Keratinocyte (primary cell): ENCODE data around the gene MATN4. TPM values are rescaled to one million over a fixed set of nuclear protein-coding genes. Genes with fewer than 3 reads are reported as not detected.

Source experiments
- DNase-seq: peaks from one replicate; pipeline ENCODE4 v3.0.0-alpha.2; 2011; ENCODE audit warnings: low read depth, missing footprints, low spot score
- FAIRE-seq: peaks from 2 replicates; lab custom pipeline; 2011; peaks lifted over from hg19 to GRCh38; lab: Jason Lieb, UNC
- H2AFZ ChIP-seq: 2 replicates; pipeline ENCODE4 v1.6.0; 2012; ENCODE audit warnings: low read length, control low read depth, inconsistent platforms; ENCODE audit not compliant: control insufficient read depth
- H3K27ac ChIP-seq: 2 replicates; pipeline ENCODE4 v1.5.1; 2011; ENCODE audit warnings: low read length; ENCODE audit not compliant: control insufficient read depth, insufficient read depth
- H3K27me3 ChIP-seq: 3 replicates; pipeline ENCODE4 v1.6.0; 2011; ENCODE audit warnings: low read length; ENCODE audit not compliant: control insufficient read depth, insufficient read depth; ENCODE audit errors: extremely low read depth
- H3K36me3 ChIP-seq, 2 experiments: 2 replicates in 1 of 2; 3 replicates in 1 of 2; pipeline ENCODE4 v1.5.1; 2011; ENCODE audit warnings: low read length in 2 of 2, mild to moderate bottlenecking in 1 of 2; ENCODE audit not compliant: control insufficient read depth in 2 of 2, insufficient read depth in 2 of 2; ENCODE audit errors: extremely low read depth in 1 of 2
- H3K4me1 ChIP-seq: 3 replicates; pipeline ENCODE4 v1.5.1; 2011; ENCODE audit warnings: low read length; ENCODE audit not compliant: control insufficient read depth, insufficient read depth; ENCODE audit errors: extremely low read depth
- H3K4me2 ChIP-seq: 3 replicates; pipeline ENCODE4 v1.6.0; 2011; ENCODE audit warnings: low read depth, low read length; ENCODE audit not compliant: control insufficient read depth, insufficient read depth; ENCODE audit errors: extremely low read depth
- H3K4me3 ChIP-seq, 3 experiments: fragments of 200-600 bp in 1 of 3; sonication (generic) in 1 of 3; 2 replicates in 2 of 3; 3 replicates in 1 of 3; pipeline ENCODE4 v1.5.1; 2011 to 2016; ENCODE audit warnings: low read length in 3 of 3, mild to moderate bottlenecking in 3 of 3, control low read depth in 2 of 3, inconsistent platforms in 1 of 3, low read depth in 1 of 3, mixed read lengths in 1 of 3, mixed run types in 1 of 3, moderate library complexity in 1 of 3; ENCODE audit not compliant: control insufficient read depth in 2 of 3, insufficient read depth in 2 of 3; ENCODE audit errors: extremely low read depth in 1 of 3
- H3K79me2 ChIP-seq: 2 replicates; pipeline ENCODE4 v1.6.0; 2012; ENCODE audit warnings: low read length; ENCODE audit not compliant: control insufficient read depth, insufficient read depth
- H3K9ac ChIP-seq: 3 replicates; pipeline ENCODE4 v1.6.0; 2011; ENCODE audit warnings: low read length; ENCODE audit not compliant: control insufficient read depth, insufficient read depth; ENCODE audit errors: extremely low read depth
- H3K9me1 ChIP-seq: 3 replicates; pipeline ENCODE4 v1.6.0; 2011; ENCODE audit warnings: low read length; ENCODE audit not compliant: control insufficient read depth, insufficient read depth; ENCODE audit errors: extremely low read depth
- H3K9me3 ChIP-seq: 2 replicates; pipeline ENCODE4 v1.5.1; 2012; ENCODE audit warnings: low read depth, low read length; ENCODE audit not compliant: control insufficient read depth
- H4K20me1 ChIP-seq: 3 replicates; pipeline ENCODE4 v1.6.0; 2011; ENCODE audit warnings: low read length; ENCODE audit not compliant: control insufficient read depth, insufficient read depth; ENCODE audit errors: extremely low read depth
- EZH2 ChIP-seq: IDR thresholded peaks from one replicate; pipeline ENCODE4 v1.6.1; 2012; ENCODE audit warnings: inconsistent platforms, mild to moderate bottlenecking, low read length, moderate library complexity
- dilution Hi-C: fragments of 300-500 bp; cut with MboI; formaldehyde crosslinking; loops from one replicate; pipeline ENCODE4 v1.7.0; 2020; ENCODE audit warnings: low sequenced_read_pairs; ENCODE audit not compliant: extremely low pct_ligation_motif_present
- polyA plus RNA-seq, 5 experiments: library from polyadenylated mRNA; depleted of rRNA in 3 of 5; stranded (reverse) in 3 of 5; stranded (forward) in 1 of 5; unstranded in 1 of 5; fragments of >200 nt; gene quantifications; 1 replicate in 1 of 5; 2 replicates in 3 of 5; 3 replicates in 1 of 5; pipeline versions ENCODE4 v1.2.1 to v1.2.3, GENCODE V29; 2011 to 2012; ENCODE audit warnings: missing spikeins in 2 of 5, low read depth in 1 of 5, low replicate concordance in 1 of 5
- TF ChIP-seq, protein P1 (sequence below), 3 experiments: IDR thresholded peaks in 1 of 3; conservative IDR thresholded peaks in 1 of 3; optimal IDR thresholded peaks in 1 of 3; 2 replicates in 2 of 3; 3 replicates in 1 of 3; pipeline versions ENCODE3 to v1.5.1; 2011; ENCODE audit warnings: low read length in 3 of 3, mild to moderate bottlenecking in 3 of 3, moderate library complexity in 2 of 3, control low read depth in 1 of 3, inconsistent platforms in 1 of 3; ENCODE audit not compliant: insufficient read depth in 2 of 3; ENCODE audit errors: extremely low read depth in 1 of 3

Gene MATN4
- polyA plus RNA-seq, 1 donor (not counting 4 experiments of a cell fraction or from before 2014, with no cell fraction given), result not detected

GRCh38 chr20:45291526-45291925, 16.6 kb downstream of the MATN4 start:
- no peak overlapping the region for H3K4me2 ChIP-seq
- no peaks in the 10 kb centered on the region for H3K79me2 ChIP-seq
- no peaks in the 10 kb centered on the region for H3K9me1 ChIP-seq
- H3K27me3 ChIP-seq, result peaks cover 12% of the 10 kb centered on the region
- H3K9ac ChIP-seq, result no peak overlapping the region
- dilution Hi-C loops, result no loop called here
- H3K4me1 ChIP-seq, result peaks cover 3% of the 10 kb centered on the region
- H3K9me3 ChIP-seq, result no peaks in the 10 kb centered on the region
- FAIRE-seq (no peak), DNase-seq (no peak)
- no peaks in the 10 kb centered on the region for H4K20me1 ChIP-seq
- H3K27ac ChIP-seq, result no peak overlapping the region
- H2AFZ ChIP-seq, result no peak overlapping the region
- TF ChIP-seq, protein P1, sequence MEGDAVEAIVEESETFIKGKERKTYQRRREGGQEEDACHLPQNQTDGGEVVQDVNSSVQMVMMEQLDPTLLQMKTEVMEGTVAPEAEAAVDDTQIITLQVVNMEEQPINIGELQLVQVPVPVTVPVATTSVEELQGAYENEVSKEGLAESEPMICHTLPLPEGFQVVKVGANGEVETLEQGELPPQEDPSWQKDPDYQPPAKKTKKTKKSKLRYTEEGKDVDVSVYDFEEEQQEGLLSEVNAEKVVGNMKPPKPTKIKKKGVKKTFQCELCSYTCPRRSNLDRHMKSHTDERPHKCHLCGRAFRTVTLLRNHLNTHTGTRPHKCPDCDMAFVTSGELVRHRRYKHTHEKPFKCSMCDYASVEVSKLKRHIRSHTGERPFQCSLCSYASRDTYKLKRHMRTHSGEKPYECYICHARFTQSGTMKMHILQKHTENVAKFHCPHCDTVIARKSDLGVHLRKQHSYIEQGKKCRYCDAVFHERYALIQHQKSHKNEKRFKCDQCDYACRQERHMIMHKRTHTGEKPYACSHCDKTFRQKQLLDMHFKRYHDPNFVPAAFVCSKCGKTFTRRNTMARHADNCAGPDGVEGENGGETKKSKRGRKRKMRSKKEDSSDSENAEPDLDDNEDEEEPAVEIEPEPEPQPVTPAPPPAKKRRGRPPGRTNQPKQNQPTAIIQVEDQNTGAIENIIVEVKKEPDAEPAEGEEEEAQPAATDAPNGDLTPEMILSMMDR (optimal IDR thresholded peaks at IDR 0.05 in 1 of 3, IDR thresholded peaks at IDR 0.05 in 1 of 3, conservative IDR thresholded peaks at IDR 0.05 in 1 of 3; ENCODE audit: extremely low read depth in 1 of 3, insufficient read depth in 2 of 3, low read length in 3 of 3), result no peak
- H3K36me3 ChIP-seq, result no peaks in the 10 kb centered on the region
- H3K4me3 ChIP-seq, result no peak overlapping the region

DNA sequence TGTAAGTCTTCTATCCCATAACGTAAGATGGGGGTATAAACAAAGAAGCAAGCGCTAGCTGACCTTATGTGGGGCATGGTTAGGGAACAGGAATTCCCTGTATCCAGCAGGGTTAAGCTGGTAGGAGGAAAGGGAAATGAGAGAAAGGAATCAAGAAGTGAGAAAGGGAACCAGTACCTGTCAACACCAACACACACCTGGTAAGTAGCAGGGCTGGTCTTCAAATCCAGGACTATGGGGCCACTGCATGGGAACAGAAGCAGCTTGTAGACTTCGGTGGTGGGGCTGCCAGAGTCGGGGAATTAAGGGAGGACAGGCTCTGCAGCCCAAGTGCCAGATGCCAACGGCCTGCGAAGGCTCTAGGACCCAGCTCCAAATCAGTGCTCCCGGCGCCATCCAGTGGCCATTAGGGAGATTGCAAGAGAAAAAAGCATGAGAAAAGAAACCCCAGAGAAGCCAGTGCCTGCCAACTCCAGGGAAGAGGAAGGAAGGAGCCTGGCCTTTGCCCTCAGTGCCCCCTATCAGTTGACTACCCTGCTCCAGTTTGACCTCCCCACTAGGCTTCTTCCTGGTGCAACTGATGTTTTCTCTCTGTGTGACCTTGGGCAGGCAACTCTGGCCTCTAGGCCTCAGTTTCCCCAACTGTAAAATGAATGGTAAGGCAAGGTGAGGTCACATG, 17.3 kb downstream of the MATN4 start:
- Histone ChIP-seq H3K79me2 (no peaks in the 10 kb centered on the region), H3K27ac (no peak overlapping the region), H2AFZ (no peak overlapping the region), H3K4me2 (no peak overlapping the region), H3K27me3 (peaks cover 15% of the 10 kb centered on the region), H3K4me3 (no peak overlapping the region), H3K4me1 (peaks cover 3% of the 10 kb centered on the region), H4K20me1 (no peaks in the 10 kb centered on the region), H3K9ac (no peak overlapping the region), H3K36me3 (no peaks in the 10 kb centered on the region), H3K9me3 (no peaks in the 10 kb centered on the region), H3K9me1 (no peaks in the 10 kb centered on the region)
- DNase-seq (no peak), FAIRE-seq (peak; percentile 39)
- dilution Hi-C loops, result no loop called here
- TF ChIP-seq, protein P1 (optimal IDR thresholded peaks at IDR 0.05 in 1 of 3, IDR thresholded peaks at IDR 0.05 in 1 of 3, conservative IDR thresholded peaks at IDR 0.05 in 1 of 3; ENCODE audit: extremely low read depth in 1 of 3, insufficient read depth in 2 of 3, low read length in 3 of 3), result peak; percentile 73 to 93 (median 82)
- no peak for TF ChIP-seq EZH2
